Muscle of leg (tissue), 11 donors: ENCODE data around the gene REG3A. TPM values are rescaled to one million over a fixed set of nuclear protein-coding genes. Genes with fewer than 3 reads are reported as not detected.

Experiments used
- DNase-seq: peaks from one replicate; pipeline ENCODE4 v3.0.0; 2013
- H3K27ac ChIP-seq: one replicate; pipeline ENCODE4 v1.5.1; 2013; ENCODE audit warnings: mild to moderate bottlenecking, low read length, control low read depth
- H3K27me3 ChIP-seq: one replicate; pipeline ENCODE4 v1.6.1; 2013; ENCODE audit warnings: low read length; ENCODE audit not compliant: control insufficient read depth, insufficient read depth
- H3K36me3 ChIP-seq: one replicate; pipeline ENCODE4 v1.6.1; 2013; ENCODE audit warnings: low read length; ENCODE audit not compliant: control insufficient read depth, insufficient read depth
- H3K4me1 ChIP-seq: one replicate; pipeline ENCODE4 v1.6.1; 2013; ENCODE audit warnings: low read length; ENCODE audit not compliant: control insufficient read depth, insufficient read depth
- H3K4me3 ChIP-seq: one replicate; pipeline ENCODE4 v1.5.1; 2013; ENCODE audit warnings: low read length, control low read depth
- H3K9me3 ChIP-seq: replicated peaks from 2 replicates; pipeline ENCODE4 v1.6.1; 2013; ENCODE audit warnings: low read depth, low read length; ENCODE audit not compliant: control insufficient read depth
- WGBS: methylation state at CpG from one replicate; pipeline ENCODE4 v1.1.5; 2013; ENCODE audit warnings: missing lambda C conversion rate; ENCODE audit not compliant: insufficient coverage; 5-methylcytosine and 5-hydroxymethylcytosine counted together
- polyA plus RNA-seq, 8 donors: library from polyadenylated mRNA; unstranded; fragments of 120-200 nt; gene quantifications; one replicate each; pipeline versions ENCODE4 v1.2.1 to v1.2.3, GENCODE V29; 2013; ENCODE audit warnings: inconsistent platforms in 1 of 8, low replicate concordance in 1 of 8; ENCODE audit not compliant: insufficient read length in 8 of 8, insufficient read depth in 1 of 8
- total RNA-seq: library from RNA; stranded (reverse); fragments of 120-200 nt; gene quantifications from one replicate; pipeline ENCODE4 v1.2.4, GENCODE V29; 2013

Gene REG3A
- total and polyA plus RNA-seq, 9 donors = not detected

DNA sequence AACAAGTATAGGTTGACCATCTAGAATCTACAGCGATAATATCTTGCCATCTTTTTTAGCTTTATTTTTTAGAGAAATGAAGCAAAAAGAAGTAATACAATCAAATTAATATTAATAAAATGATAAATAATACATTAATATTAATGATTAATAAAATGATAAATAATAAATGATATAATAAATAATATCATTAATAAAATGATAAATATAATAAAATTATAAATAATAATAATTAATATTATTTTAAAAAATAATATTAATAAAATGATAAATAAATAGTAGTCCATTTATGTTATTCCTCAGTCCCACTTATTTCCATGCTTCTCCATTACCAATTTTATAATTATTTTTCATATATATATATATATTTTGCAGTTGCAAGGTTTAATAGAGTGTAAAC, 3.2 kb upstream of the REG3A start:
- no peaks in the 10 kb centered on the region for H3K27me3 ChIP-seq
- H3K27ac ChIP-seq = no peak overlapping the region
- no peak for DNase-seq
- peaks cover 7% of the 10 kb centered on the region for H3K9me3 ChIP-seq
- H3K4me3 ChIP-seq = no peak overlapping the region
- H3K36me3 ChIP-seq = no peaks in the 10 kb centered on the region
- whole genome bisulfite sequencing = no CpG with 5 or more reads among the region's 1 CpG
- H3K4me1 ChIP-seq = no peaks in the 10 kb centered on the region

DNA sequence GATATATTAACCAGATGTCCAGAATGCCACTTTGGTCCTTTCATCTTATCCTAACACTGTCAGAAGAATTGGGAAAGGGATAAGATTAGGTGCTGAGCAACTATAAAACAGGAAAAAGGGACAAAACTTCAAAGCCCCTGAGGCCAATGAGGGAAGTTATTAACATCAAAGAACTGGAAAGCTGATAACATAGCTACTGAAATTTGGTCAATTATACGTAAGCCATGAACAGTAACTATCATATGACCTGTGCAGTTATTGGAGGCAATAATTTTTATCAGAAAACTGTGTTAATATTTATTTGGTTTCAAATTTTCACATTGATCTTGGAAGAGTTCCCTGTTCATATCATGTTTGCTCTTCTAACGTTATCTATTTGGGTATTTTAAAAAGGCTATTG, 2.6 kb upstream of the REG3A start:
- peaks cover 10% of the 10 kb centered on the region for H3K9me3 ChIP-seq
- no peaks in the 10 kb centered on the region for H3K36me3 ChIP-seq
- WGBS = no CpG with 5 or more reads among the region's 2 CpGs
- H3K27ac ChIP-seq = no peak overlapping the region
- no peaks in the 10 kb centered on the region for H3K4me1 ChIP-seq
- no peaks in the 10 kb centered on the region for H3K27me3 ChIP-seq
- no peak for DNase-seq
- H3K4me3 ChIP-seq = no peak overlapping the region

DNA sequence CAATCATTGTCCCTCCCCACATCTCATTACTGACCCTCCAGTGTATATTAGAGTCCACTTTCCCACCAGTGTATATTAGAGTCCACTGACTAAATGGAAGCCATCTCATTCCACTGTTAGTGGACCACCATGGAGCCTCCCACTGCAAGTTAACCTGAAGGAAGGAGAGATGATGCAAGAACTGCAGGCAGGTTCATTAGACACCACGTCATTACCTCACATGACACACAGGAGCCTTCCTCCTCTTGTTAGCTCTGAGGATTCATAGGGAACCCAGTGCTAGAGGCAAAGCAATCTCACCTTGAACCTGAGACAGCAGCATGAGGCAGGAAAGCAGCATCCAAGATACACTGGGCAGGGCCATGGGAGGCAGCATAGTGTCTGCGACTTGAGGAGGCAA, 523 bp downstream of the REG3A start:
- Histone ChIP-seq H3K27ac (no peak overlapping the region), H3K36me3 (no peaks in the 10 kb centered on the region), H3K9me3 (peaks cover 13% of the 10 kb centered on the region), H3K27me3 (no peaks in the 10 kb centered on the region), H3K4me1 (no peaks in the 10 kb centered on the region), H3K4me3 (no peak overlapping the region)
- DNase-seq = no peak
- WGBS = 100% methylated on average over 1 of the region's 2 CpGs

DNA sequence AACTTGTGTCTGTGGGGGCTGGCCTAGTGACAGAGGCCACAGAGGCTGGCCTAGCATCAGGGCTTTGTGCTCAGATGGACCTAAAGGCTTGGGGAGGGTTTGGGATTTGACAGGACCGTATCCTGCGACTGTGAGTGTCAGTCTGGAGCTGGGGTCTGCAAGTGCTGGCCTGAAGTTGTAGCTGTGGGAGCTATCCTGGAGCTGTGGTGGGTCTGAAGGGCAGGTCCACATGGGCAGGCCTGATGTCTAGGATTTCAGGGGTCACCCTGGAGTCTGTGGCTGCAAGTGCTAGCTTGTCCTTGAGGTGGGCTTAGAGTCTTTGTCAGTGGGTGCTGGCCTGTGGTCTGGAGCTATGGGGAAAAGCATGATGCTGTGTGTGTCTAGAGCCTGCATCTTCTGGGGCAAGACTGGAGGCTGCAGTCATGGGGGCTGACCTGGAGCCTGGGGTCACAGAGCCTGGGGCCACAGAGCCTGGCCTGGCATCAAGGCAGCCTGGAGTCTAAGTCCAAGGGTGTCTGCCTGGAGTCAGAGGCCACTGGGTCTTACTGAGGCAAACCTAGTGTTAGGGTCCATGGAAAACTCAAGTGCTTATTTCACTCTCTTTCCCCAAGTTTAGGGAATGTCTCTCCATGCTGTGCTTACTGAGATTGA, 3.6 kb downstream of the REG3A start:
- Histone ChIP-seq H3K9me3 (peaks cover 13% of the 10 kb centered on the region), H3K4me1 (no peaks in the 10 kb centered on the region), H3K4me3 (no peak overlapping the region), H3K27ac (no peak overlapping the region), H3K36me3 (no peaks in the 10 kb centered on the region), H3K27me3 (no peaks in the 10 kb centered on the region)
- DNase-seq = no peak
- WGBS = 90% methylated on average over 2 of the region's 2 CpGs

DNA sequence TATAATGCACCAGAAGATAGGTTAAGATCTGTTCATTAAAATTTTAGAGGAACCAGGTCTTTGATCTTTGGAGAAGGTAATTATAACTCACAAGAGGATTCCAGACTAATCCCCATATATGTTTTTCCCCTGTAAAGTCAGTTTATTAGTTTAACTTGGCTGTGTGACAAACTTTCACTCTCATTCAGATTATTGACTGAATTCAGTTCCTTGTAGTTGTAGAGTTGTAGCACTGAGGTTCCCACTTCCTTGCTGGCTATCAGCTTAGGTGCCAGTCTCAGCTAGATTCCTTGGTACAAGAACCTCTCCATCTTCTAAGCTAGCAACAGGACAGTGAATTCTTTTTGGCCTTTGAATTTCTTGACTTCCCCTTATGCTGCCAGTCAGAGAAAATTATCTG, 20.1 kb downstream of the REG3A start:
- no peak for DNase-seq
- Histone ChIP-seq H3K27ac (no peak overlapping the region), H3K36me3 (no peaks in the 10 kb centered on the region), H3K27me3 (no peaks in the 10 kb centered on the region), H3K9me3 (peaks cover 6% of the 10 kb centered on the region), H3K4me1 (no peaks in the 10 kb centered on the region), H3K4me3 (no peak overlapping the region)

DNA sequence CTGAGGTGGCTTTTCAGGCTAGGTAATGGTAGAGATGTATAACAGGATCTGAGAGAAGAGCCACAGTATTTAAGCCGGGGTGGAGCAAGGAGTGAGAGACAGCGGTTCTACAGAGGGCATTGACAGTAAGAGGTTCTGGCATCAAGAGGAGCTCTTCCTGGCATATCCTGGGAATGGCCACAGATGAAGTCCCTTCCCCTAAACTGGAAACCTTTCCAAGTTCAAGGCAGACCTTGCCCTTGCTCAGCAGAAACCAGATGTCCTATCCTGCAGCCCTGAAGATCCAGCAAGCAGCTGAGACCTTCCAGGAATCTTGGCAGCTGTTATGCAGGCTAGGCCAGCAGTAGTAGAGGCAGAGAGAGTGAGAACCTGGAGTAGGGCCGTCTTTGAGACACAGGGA, 21.2 kb downstream of the REG3A start:
- Histone ChIP-seq H3K27ac (no peak overlapping the region), H3K9me3 (peaks cover 12% of the 10 kb centered on the region), H3K27me3 (no peaks in the 10 kb centered on the region), H3K4me1 (no peaks in the 10 kb centered on the region), H3K4me3 (no peak overlapping the region), H3K36me3 (no peaks in the 10 kb centered on the region)
- 86% methylated on average over 3 of the region's 3 CpGs for WGBS
- no peak for DNase-seq

DNA sequence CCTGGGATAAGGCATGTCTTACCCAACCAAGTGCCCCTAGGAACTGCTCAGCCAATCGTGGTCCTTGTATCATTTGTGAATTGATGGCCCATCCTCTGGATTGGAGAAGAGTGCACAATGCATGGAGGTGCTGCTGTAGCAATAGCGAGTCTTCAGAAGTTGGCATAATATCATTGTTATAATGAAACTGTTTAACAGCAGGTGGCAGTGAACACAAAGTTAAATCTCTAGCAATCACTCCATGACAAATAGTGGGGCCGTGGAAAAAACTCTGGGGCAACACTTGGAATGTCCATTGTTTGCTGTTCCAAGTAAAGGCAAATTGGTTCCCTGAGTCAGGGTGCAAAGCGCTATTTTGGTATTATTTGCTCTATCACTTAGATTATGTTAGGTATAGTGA, 27.9 kb downstream of the REG3A start:
- Histone ChIP-seq H3K9me3 (peaks cover 12% of the 10 kb centered on the region), H3K4me1 (no peaks in the 10 kb centered on the region), H3K4me3 (no peak overlapping the region), H3K27me3 (no peaks in the 10 kb centered on the region), H3K36me3 (no peaks in the 10 kb centered on the region), H3K27ac (no peak overlapping the region)
- no peak for DNase-seq
- 81% methylated on average over 3 of the region's 4 CpGs for WGBS

DNA sequence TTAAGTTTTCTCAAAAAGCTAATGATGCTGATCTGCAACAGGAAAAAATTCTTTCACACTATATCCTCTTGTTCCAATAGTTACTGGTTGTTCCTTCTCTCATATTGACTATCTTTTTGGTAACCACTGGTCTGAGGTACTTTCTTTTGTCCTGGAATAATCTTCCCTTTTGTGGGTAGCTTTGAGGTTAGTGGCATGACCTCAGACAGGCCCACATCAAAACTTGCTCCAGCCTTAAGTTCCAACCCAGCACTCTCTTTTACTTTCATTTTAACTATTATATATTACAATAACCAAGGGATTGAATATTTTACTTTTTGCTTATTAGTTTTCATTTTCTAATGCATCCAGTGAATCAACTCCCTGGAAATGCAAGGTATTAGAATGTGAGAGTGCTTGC, 29.7 kb downstream of the REG3A start:
- no peaks in the 10 kb centered on the region for H3K36me3 ChIP-seq
- H3K27me3 ChIP-seq = no peaks in the 10 kb centered on the region
- no peak overlapping the region for H3K27ac ChIP-seq
- DNase-seq = no peak
- H3K9me3 ChIP-seq = peaks cover 9% of the 10 kb centered on the region
- H3K4me1 ChIP-seq = no peaks in the 10 kb centered on the region
- no peak overlapping the region for H3K4me3 ChIP-seq

DNA sequence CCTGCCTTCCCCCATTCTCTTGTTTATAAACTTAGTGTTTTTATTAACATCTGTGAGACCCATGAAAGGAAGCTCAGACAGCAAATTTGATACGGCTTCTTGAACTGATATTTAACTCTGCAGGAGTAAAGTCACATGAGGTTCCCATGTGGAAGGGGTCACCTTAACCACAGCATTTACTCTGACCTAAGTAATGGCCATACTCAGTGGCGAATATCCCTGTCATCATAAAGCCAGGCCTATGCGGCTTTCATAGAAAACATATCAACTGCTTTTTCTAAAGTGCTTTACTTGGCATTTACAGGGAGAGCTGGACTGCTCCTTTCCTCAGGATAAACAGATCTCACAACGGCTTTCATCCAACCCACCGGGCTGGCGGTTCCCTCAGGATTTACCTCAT, 30.3 kb downstream of the REG3A start:
- Histone ChIP-seq H3K27ac (no peak overlapping the region), H3K4me3 (no peak overlapping the region), H3K27me3 (no peaks in the 10 kb centered on the region), H3K9me3 (peaks cover 7% of the 10 kb centered on the region), H3K4me1 (no peaks in the 10 kb centered on the region), H3K36me3 (no peaks in the 10 kb centered on the region)
- WGBS = 67% methylated on average over 2 of the region's 6 CpGs
- no peak for DNase-seq

DNA sequence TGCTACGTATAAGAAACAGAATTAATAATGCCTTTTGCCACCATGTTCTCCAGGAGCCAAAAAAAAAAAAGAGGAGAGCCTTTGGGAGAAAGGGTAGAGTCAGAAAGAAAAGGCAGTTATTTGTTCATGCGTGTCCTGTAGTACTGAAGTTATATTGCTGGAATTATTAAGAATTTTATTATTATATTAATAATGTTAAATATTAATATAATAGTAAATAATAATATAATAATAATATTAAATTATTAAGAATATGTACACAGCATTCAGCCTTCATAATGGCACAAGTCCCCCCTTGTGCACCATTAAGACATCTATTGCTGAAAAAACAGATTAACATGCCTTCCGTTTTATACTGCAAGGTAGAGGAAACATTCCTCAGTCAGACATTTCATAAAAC, 31.1 kb downstream of the REG3A start:
- no CpG with 5 or more reads among the region's 3 CpGs for whole genome bisulfite sequencing

DNA sequence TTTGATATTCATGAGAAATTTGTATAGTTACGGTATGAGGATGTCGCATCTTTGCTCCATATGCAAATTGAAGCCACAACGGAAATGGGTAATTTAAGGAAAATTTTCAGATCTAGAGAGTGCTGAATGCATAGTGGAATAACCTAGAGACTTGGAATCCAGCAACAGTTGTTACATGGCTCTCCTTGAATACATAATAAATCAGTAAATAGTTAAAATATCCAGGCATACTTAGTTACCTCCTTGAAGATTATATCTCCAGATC, 33.9 kb downstream of the REG3A start:
- no peaks in the 10 kb centered on the region for H3K36me3 ChIP-seq
- H3K9me3 ChIP-seq = peaks cover 2% of the 10 kb centered on the region
- no peak overlapping the region for H3K27ac ChIP-seq
- H3K4me3 ChIP-seq = no peak overlapping the region
- DNase-seq = no peak
- no peaks in the 10 kb centered on the region for H3K27me3 ChIP-seq
- no peaks in the 10 kb centered on the region for H3K4me1 ChIP-seq
- 86% methylated on average over 2 of the region's 3 CpGs for WGBS

More for the DNA sequence above, 31.1 kb downstream of the REG3A start:
- Histone ChIP-seq H3K4me1 (no peaks in the 10 kb centered on the region), H3K27me3 (no peaks in the 10 kb centered on the region), H3K36me3 (no peaks in the 10 kb centered on the region), H3K27ac (no peak overlapping the region), H3K4me3 (no peak overlapping the region), H3K9me3 (peaks cover 2% of the 10 kb centered on the region)
- no peak for DNase-seq
